ENCODE data around the gene GUCY1B1. TPM values are rescaled to one million over a fixed set of nuclear protein-coding genes. Genes with fewer than 3 reads are reported as not detected.

Gene GUCY1B1
- total and polyA plus RNA-seq, 8 donors, result 20.8 to 55.6 (median 47.0) TPM

GRCh38 chr4:155849042-155849441 lies 90.2 kb downstream of the GUCY1B1 start:
- intact Hi-C loops (cut with DNase I), result no loop called here
- no peaks in the 10 kb centered on the region for H3K27me3 ChIP-seq

GRCh38 chr4:155853189-155853588 lies 94.4 kb downstream of the GUCY1B1 start:
- Histone ChIP-seq H3K9me3 (peaks cover 4 to 9% of the 10 kb centered on the region in 2 donors), H3K4me1 (no peaks in the 10 kb centered on the region), H3K27me3 (no peaks in the 10 kb centered on the region), H3K4me3 (no peak overlapping the region), H3K27ac (no peak overlapping the region), H3K36me3 (no peaks in the 10 kb centered on the region)
- DNase-seq, result no peak
- intact Hi-C loops (cut with DNase I), result no loop called here
- no peak for TF ChIP-seq CTCF (IDR thresholded peaks at IDR 0.05)
- no peak for ATAC-seq

More at GRCh38 chr4:155849042-155849441, 90.2 kb downstream of the GUCY1B1 start:
- Histone ChIP-seq H3K9me3 (peaks cover 4 to 22% of the 10 kb centered on the region in 2 donors), H3K36me3 (no peaks in the 10 kb centered on the region), H3K27ac (no peak overlapping the region), H3K4me1 (no peaks in the 10 kb centered on the region), H3K4me3 (no peak overlapping the region)
- no peak for ATAC-seq
- TF ChIP-seq CTCF (IDR thresholded peaks at IDR 0.05), result no peak
- DNase-seq, result no peak

GRCh38 chr4:155854582-155855226 lies 95.9 kb downstream of the GUCY1B1 start:
- no peak for TF ChIP-seq CTCF (IDR thresholded peaks at IDR 0.05)
- H3K4me1 ChIP-seq, result no peaks in the 10 kb centered on the region
- peak; percentile 69 for ATAC-seq
- no peak overlapping the region for H3K27ac ChIP-seq
- H3K9me3 ChIP-seq, result no peaks in the 10 kb centered on the region
- intact Hi-C loops (cut with DNase I), result no loop called here
- no peaks in the 10 kb centered on the region for H3K36me3 ChIP-seq
- DNase-seq, result peak in 1 of 4 donors; percentile 15
- no peak overlapping the region for H3K4me3 ChIP-seq
- no peaks in the 10 kb centered on the region for H3K27me3 ChIP-seq

GRCh38 chr4:155855897-155856296 lies 97.1 kb downstream of the GUCY1B1 start:
- DNase-seq (no peak), ATAC-seq (no peak)
- intact Hi-C loops (cut with DNase I), result no loop called here
- no peak for TF ChIP-seq CTCF (IDR thresholded peaks at IDR 0.05)
- Histone ChIP-seq H3K4me3 (no peak overlapping the region), H3K27ac (no peak overlapping the region), H3K9me3 (no peaks in the 10 kb centered on the region), H3K36me3 (no peaks in the 10 kb centered on the region), H3K27me3 (no peaks in the 10 kb centered on the region), H3K4me1 (no peaks in the 10 kb centered on the region)

Other genes starting within 250 kb of the GUCY1B1 start
- 10 to 100 TPM; 78.0 to 92.7 TPM for gene GUCY1A1, start 92.2 kb upstream of the GUCY1B1 start, total RNA-seq
- 100 to 1,000 TPM; 110 to 155 (median 119) TPM for gene GUCY1A1, start 92.2 kb upstream of the GUCY1B1 start, polyA plus RNA-seq (ENCODE audit: insufficient read length in 6 of 6)
- gene ASIC5, start 107.3 kb downstream of the GUCY1B1 start, total RNA-seq, result not detected
- under 1 TPM in 1 of 6 donors, not detected in 5; 0.07 TPM for gene ASIC5, start 107.3 kb downstream of the GUCY1B1 start, polyA plus RNA-seq (ENCODE audit: insufficient read length in 6 of 6)
- gene TDO2, start 144.7 kb downstream of the GUCY1B1 start, total RNA-seq, result 10 to 100 TPM in 1 of 2 donors, 1 to 10 TPM in 1; 7.4 to 13.4 TPM
- gene TDO2, start 144.7 kb downstream of the GUCY1B1 start, polyA plus RNA-seq (ENCODE audit: insufficient read length in 6 of 6), result 10 to 100 TPM; 28.5 to 52.4 (median 33.3) TPM
- gene CTSO, start 194.8 kb downstream of the GUCY1B1 start, total RNA-seq, result 10 to 100 TPM; 20.9 to 28.7 TPM
- 10 to 100 TPM; 49.3 to 63.8 (median 60.0) TPM for gene CTSO, start 194.8 kb downstream of the GUCY1B1 start, polyA plus RNA-seq (ENCODE audit: insufficient read length in 6 of 6)

All from left lung (tissue), 10 donors.